ENCODE measurements around the gene SLC2A9. TPM values are rescaled to one million over a fixed set of nuclear protein-coding genes. Genes with fewer than 3 reads are reported as not detected.

Gene SLC2A9
- total RNA-seq, 1 donor from 2014 or later: 3.1 TPM

DNA sequence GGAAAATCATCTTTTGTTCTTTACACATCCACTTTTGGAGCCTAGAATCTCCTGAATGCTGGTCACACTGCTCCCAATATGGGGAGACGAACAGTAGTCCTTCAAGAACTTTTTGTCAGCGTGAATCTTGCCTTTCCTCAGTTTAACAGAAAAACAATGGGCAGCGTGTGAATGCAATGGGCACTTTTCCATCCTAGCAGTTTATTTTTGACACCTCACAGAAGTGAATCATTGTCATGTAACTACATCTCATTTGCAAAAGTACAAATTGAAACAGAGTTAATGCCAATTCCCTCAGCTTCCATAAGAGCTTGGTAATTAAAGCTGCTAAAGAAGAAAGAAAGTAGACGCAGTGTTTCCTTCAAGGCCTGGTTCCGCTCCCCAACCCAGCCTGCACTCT is 154.4 kb downstream of the SLC2A9 start:
- Mint-ChIP-seq H3K27me3 (peaks cover 3% of the 10 kb centered on the region), H3K4me3 (ENCODE audit: low read depth) (no peak overlapping the region), H3K4me1 (ENCODE audit: low read depth) (peaks cover 1% of the 10 kb centered on the region), H3K36me3 (ENCODE audit: insufficient read depth) (no peaks in the 10 kb centered on the region), H3K27ac (no peak overlapping the region), H3K9me3 (ENCODE audit: low read depth) (no peaks in the 10 kb centered on the region)
- TF ChIP-seq, protein P1, sequence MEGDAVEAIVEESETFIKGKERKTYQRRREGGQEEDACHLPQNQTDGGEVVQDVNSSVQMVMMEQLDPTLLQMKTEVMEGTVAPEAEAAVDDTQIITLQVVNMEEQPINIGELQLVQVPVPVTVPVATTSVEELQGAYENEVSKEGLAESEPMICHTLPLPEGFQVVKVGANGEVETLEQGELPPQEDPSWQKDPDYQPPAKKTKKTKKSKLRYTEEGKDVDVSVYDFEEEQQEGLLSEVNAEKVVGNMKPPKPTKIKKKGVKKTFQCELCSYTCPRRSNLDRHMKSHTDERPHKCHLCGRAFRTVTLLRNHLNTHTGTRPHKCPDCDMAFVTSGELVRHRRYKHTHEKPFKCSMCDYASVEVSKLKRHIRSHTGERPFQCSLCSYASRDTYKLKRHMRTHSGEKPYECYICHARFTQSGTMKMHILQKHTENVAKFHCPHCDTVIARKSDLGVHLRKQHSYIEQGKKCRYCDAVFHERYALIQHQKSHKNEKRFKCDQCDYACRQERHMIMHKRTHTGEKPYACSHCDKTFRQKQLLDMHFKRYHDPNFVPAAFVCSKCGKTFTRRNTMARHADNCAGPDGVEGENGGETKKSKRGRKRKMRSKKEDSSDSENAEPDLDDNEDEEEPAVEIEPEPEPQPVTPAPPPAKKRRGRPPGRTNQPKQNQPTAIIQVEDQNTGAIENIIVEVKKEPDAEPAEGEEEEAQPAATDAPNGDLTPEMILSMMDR (IDR thresholded peaks at IDR 0.05; ENCODE audit: unreplicated experiment): no peak
- no peak for DNase-seq (ENCODE audit: low spot score, unreplicated experiment)

DNA sequence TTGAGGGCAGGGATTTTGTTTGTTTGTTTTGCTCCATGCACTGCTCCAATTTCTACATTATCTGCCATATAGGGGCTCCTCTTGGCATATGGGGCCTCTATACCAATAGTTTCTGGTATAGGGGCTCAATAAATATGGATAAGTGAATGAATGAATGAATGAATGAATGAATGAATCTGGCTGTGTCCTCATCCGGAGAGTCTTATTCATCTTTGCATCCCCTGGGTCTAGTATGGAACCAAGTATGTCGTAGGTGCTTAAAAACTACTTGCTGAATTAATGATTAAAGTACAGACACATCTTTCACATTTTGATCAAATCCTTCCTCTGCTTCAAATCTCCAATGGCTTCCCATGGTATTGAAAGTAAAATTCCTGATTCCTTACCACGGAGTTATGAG is 159.7 kb downstream of the SLC2A9 start:
- Mint-ChIP-seq H3K4me3 (ENCODE audit: low read depth) (no peak overlapping the region), H3K36me3 (ENCODE audit: insufficient read depth) (no peaks in the 10 kb centered on the region), H3K27me3 (peaks cover 15% of the 10 kb centered on the region), H3K27ac (no peak overlapping the region), H3K4me1 (ENCODE audit: low read depth) (no peaks in the 10 kb centered on the region), H3K9me3 (ENCODE audit: low read depth) (peaks cover 4% of the 10 kb centered on the region)
- TF ChIP-seq, protein P1 (IDR thresholded peaks at IDR 0.05; ENCODE audit: unreplicated experiment): no peak
- no peak for DNase-seq (ENCODE audit: low spot score, unreplicated experiment)

DNA sequence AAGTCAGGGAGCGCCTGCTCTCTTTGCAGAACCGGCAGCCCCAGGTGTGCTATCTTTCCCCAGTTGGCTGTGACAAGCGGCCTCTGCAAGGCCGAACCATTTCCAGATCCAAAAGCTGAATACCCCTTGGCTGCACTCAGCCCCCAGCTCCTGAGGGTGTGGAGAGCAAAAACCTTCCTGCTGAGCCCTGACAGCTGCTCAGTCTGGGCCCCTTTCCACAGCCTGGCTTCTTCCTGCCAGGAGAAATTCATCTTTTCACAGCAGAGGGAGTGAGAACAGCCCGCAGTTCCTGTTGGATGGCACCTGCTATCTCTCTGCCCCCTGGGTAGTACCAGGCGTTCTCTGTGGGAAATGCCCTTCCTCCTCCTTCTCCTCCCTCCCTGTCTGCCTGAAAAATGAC is 161.5 kb downstream of the SLC2A9 start:
- TF ChIP-seq, protein P1 (IDR thresholded peaks at IDR 0.05; ENCODE audit: unreplicated experiment): no peak
- H3K4me3 Mint-ChIP-seq (ENCODE audit: low read depth): no peak overlapping the region
- DNase-seq (ENCODE audit: low spot score, unreplicated experiment): no peak
- H3K27me3 Mint-ChIP-seq: peaks cover 15% of the 10 kb centered on the region
- no peaks in the 10 kb centered on the region for H3K36me3 Mint-ChIP-seq (ENCODE audit: insufficient read depth)
- no peaks in the 10 kb centered on the region for H3K4me1 Mint-ChIP-seq (ENCODE audit: low read depth)
- no peak overlapping the region for H3K27ac Mint-ChIP-seq
- peaks cover 17% of the 10 kb centered on the region for H3K9me3 Mint-ChIP-seq (ENCODE audit: low read depth)

DNA sequence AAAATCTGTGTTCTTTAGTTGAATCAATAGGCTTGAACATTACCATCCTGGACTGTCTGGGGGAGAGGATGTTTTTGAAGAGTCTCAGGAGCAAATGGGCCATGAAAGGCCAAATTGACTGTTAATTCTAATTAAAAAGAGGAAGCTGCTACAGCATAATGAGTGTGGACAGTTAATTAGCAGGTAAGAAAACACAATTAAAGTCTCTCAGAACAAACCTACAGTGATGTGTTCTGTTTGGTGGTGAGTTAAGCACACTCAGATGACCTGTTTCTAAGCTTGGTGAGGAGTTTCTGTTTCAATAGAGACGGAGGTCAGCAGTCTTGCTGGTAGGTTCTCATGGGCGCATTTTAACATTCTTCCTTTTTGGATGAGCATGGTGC is 171.8 kb downstream of the SLC2A9 start:
- H3K27ac Mint-ChIP-seq: no peak overlapping the region
- H3K4me1 Mint-ChIP-seq (ENCODE audit: low read depth): no peaks in the 10 kb centered on the region

DNA sequence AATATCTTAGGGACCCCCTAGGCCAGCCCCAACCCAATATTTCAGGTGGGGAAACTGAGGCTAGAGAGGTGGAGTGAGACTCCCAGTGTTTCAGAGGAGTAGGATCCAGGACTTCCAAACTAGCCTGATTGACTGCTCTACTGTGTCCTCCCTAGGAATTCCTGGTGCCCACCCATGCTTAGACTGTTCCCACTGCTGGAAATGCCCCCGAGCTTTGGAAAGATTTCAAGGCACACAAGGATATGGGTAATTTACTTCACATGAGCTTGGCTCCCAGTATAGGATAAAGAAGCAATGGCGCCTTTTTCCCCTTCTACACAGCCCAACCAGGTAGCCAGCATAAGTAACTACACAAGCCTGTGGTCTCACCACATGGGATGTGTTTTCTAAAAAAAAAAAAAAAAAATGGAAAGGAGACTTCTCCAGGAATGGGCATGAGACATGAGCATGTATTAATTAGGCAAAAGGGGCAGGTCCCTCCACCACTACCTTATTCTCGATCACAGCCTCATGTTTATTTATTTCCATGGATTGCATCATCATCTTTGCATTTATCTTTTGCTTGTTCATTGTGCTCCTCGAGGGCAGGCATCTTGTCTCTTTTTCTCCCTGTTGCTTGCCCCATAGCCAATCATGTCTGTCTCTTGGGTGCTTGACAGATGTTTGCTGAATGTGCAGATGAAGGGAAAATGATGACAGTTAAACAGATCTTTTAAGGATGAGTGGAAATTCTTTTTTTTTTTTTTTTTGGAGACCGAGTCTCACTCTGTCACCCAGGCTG is 173.1 kb downstream of the SLC2A9 start:
- Mint-ChIP-seq H3K27me3 (peaks cover 2% of the 10 kb centered on the region), H3K36me3 (ENCODE audit: insufficient read depth) (no peaks in the 10 kb centered on the region), H3K9me3 (ENCODE audit: low read depth) (no peaks in the 10 kb centered on the region), H3K4me1 (ENCODE audit: low read depth) (no peaks in the 10 kb centered on the region), H3K27ac (no peak overlapping the region), H3K4me3 (ENCODE audit: low read depth) (no peak overlapping the region)
- TF ChIP-seq, protein P1 (IDR thresholded peaks at IDR 0.05; ENCODE audit: unreplicated experiment): no peak
- DNase-seq (ENCODE audit: low spot score, unreplicated experiment): no peak

More for the DNA sequence above, 171.8 kb downstream of the SLC2A9 start:
- Mint-ChIP-seq H3K36me3 (ENCODE audit: insufficient read depth) (no peaks in the 10 kb centered on the region), H3K27me3 (peaks cover 2% of the 10 kb centered on the region), H3K9me3 (ENCODE audit: low read depth) (peaks cover 3% of the 10 kb centered on the region), H3K4me3 (ENCODE audit: low read depth) (no peak overlapping the region)
- TF ChIP-seq, protein P1 (IDR thresholded peaks at IDR 0.05; ENCODE audit: unreplicated experiment): no peak
- no peak for DNase-seq (ENCODE audit: low spot score, unreplicated experiment)

All from progenitor cell of endocrine pancreas (in vitro differentiated cells).